ENCODE measurements around the gene XRCC5.

The XRCC5 gene

DNA sequence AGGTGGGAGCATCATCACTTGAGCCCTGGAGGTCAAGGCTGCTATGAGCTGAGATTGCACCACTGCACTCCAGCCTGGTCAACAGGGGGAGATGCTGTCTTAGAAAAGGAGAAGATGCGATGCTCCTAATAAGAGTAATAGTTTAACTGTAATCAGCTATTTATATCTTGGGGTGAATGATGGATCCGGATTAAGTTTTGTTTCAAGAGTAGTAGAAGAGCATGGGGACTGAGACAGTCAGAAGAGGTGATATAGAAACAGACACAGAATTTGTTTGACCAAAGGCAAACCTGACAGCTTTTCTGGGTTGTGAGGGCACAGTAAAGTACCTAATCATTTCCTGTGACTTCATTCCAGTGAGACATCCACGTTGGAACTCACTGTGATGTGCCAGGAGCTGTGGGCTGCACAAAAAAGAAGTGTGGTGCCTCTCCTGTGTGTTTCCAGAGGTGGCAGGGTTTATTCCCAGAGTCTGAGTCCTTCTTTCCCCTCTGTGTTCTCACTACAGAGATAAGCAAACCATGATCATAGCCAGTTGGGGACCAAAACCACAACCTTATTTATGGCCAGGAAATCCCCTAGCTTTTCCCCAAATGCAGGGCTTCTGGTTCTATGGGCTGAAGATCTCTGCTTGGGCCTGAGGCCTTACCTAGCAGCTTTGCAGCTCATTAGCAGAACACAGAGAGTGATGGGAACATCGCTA lies 113.7 kb downstream of the XRCC5 start:
- DNase-seq (ENCODE audit: low read depth in 2 of 3, low spot score in 2 of 3), result no peak

DNA sequence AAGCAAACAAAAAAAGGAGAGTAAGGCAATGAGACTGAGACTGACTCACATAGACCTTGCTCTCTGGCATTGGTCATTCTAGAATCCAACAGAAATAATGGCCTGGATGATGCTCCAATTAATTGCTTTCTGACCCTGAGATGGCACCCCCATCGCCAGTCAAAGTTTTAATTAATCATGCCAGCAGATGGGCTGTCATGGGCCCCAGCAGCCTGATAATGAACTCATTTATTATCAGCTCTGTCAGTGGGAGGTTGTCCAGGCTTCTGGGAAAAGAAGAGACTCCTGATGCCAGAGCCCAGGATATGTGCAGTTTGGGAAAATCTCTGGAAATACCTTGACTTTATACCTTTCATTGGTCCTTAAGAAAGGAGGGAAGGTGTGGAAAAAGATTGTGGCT lies 115.2 kb downstream of the XRCC5 start:
- no peak for DNase-seq (ENCODE audit: low read depth in 2 of 3, low spot score in 2 of 3)

DNA sequence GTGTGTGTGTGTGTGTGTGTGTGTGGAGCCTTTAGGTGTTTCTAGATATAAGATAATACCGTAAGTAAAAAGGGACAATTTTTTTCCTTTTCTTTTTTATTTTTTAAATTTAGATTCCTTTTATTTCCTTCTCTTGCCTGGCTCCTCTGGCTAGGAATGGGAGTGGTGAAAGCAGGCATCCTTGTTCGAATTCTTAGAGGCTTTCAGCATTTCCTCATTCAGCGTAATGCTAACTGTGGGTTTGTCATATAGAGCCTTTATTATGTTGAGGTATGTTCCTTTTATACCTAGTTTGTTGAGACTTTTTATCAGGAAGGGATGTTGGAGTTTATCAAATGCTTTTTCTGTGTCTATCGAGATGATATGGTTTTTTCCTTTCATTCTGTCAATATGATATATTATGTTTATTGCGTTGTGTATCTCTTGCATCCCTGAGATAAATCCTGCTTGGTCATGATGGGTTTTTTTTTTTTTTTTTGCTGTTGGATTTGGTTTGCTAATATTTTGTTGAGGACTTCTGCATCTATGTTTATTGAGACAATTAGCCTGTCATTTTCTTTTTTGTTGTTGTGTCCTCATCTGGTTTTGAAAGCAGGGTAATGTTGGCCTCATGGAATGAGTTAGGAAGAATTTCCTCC lies 120.2 kb downstream of the XRCC5 start:
- DNase-seq (ENCODE audit: low read depth in 2 of 3, low spot score in 2 of 3), result no peak

DNA sequence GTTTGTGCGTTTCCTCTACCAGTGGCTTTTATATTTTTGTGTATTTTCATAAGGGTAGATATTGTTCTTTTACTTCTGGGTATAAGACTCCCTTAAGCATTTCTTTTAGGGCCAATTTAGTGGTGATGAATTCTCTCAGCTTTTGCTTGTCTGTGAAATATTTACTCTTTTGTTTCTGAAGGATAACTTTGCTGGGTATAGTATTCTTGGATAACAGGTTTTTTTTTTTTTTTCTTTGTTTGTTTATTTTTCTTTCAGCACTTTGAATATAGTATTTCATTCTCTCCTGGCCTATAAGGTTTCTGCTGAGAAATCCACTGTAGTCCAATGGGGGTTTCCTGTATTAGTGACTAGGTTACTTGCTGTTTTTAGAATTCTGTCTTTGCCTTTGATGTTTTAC lies 122.7 kb downstream of the XRCC5 start:
- DNase-seq (ENCODE audit: low read depth in 2 of 3, low spot score in 2 of 3), result no peak

DNA sequence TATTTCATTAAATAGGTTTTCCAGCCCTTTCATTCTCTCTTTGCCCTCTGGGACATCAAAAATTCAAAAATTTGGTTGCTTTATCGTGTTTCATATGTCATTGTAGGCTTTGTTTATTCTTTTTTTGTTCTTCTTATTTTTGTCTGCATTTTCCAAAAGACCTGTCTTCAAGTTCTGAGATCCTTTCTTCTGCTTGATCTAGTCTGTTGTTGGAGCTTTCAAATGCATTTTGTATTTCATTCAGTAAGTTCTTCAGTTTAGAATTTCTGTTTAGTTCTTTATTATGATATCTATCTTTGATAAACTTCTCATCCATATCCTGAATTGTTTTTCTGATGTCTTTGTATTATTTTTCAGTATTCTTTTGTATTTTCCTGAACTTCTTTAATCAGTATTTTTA lies 123.6 kb downstream of the XRCC5 start:
- DNase-seq (ENCODE audit: low read depth in 2 of 3, low spot score in 2 of 3), result no peak

DNA sequence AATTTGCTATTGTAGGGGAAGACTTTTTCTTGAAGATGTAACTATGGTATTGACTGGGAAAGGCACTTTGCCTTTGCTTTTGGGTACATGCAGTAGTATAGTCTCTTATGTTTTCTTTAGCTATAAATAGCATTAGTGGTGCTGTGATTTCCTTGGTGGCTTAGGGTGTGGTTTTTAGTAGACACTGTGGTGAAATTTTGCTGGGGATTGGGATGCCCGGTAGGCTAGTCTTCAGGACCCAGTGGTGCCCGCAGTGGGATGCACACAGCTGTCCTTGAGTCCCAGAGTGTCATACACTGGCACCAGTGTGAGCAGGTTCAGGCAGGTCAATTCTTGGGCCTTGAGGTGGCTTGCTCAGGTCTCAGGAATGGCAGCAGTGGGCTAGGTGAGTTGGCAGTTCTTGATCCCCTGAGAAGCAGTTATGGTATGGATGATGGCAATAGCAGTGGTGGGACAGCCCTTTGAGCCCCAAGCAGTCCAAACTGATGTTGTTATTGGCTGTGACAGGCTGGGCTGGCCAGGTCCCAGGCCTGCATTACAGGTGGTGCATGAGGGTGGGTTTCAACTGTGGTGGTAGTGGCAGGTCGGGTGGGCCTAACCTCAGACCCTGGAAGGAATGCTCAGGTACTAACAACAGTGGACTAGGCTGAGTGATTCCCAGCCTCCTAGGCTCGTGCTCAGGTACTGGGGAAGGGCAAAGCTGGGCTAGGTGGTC lies 124.3 kb downstream of the XRCC5 start:
- no peak for DNase-seq (ENCODE audit: low read depth in 2 of 3, low spot score in 2 of 3)

DNA sequence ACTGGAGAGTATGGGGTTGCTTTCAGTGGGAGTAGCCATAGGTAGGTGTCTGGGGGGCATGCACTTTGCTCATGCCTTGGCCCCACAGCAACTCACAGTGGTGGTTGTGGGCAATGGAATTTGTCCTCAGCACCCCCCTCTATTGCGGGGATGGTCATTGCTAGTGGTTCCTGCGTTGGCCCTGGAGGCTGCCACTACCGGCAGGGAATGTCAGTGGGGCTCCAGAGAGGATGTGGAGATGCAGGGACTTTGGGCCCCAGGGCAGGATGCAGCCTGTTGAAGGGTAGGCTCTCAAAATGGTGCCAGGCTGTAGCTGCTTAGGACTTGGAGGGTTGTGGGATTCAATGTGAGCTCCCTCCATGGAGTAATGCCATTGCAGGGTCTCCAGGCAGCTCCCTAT lies 125.0 kb downstream of the XRCC5 start:
- DNase-seq (ENCODE audit: low read depth in 2 of 3, low spot score in 2 of 3), result no peak

DNA sequence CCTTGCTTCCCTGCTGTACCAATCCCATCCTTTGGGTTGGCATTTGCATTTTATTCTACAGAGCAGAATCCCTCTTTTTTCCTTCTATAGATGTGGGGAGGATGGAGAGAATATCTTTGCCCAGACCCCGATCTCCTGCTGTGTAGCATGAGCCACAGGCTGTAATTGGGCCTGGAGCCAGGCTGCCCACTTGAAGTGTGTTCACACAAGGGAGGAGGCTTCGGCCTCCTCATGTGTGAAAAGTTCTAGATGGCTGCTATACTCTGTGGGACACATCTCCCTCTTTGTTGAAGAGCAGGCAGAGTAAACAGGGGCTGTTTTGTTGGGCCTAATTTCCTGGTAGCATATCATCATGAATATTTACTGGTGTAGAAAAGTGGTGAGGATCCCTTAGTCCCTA lies 126.3 kb downstream of the XRCC5 start:
- no peak for DNase-seq (ENCODE audit: low read depth in 2 of 3, low spot score in 2 of 3)

DNA sequence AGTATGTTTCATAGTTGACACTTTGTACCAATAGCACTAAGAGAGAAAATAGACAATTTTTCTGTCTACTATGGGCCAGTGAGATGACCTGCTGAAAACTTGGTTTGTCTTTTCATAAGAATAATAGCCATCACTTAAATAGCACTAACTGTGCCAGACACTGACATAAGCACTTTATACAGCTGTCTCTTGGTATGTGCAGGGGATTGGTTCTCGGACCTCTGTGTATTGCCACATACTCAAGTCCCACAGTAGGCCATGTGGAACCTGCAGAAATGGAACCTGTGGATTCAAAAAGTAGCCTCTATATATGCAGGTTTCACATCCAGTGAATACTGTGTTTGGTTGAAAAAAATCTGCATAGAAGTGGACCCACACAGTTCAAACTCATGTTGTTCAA lies 126.7 kb downstream of the XRCC5 start:
- DNase-seq (ENCODE audit: low read depth in 2 of 3, low spot score in 2 of 3), result no peak

DNA sequence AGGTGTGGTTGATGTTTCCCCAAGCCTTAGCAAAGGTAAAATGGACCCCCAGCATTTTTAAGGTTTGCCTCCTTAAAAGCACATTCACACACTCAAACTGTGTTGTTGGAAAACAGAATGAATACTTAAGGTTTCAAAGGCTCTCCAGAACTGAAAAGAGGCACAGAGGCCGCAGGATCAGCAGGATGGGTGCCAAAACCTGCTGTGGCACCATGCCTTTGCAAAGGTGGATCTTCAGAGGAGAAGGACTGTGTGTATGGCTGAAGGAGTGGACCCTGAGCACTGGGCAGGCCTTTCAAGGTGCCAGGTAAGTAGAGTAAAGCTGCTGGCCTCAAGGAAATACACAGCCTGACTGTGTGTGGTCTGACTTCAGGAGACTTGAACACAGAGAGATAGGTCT lies 127.3 kb downstream of the XRCC5 start:
- no peak for DNase-seq (ENCODE audit: low read depth in 2 of 3, low spot score in 2 of 3)

DNA sequence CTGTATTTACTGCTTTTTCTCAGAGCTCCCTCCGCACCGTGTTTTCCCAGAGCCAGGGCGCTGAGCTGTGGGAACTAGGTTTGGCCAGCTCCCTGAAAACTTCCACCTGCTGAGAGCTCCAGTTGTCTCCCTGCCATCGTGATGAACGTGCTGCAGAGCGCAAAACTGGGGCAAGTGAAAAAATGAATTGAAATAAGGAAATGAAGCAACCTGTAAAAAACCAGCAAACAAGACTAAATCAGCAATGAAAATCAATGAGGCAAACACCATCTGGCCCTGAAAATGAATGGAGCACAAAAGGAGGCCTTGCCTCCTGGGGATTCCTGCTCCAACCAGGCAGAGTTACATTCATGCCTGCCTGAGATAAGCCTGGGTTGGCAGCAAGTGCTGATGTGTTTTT lies 133.2 kb downstream of the XRCC5 start:
- no peak for DNase-seq (ENCODE audit: low read depth in 2 of 3, low spot score in 2 of 3)

DNA sequence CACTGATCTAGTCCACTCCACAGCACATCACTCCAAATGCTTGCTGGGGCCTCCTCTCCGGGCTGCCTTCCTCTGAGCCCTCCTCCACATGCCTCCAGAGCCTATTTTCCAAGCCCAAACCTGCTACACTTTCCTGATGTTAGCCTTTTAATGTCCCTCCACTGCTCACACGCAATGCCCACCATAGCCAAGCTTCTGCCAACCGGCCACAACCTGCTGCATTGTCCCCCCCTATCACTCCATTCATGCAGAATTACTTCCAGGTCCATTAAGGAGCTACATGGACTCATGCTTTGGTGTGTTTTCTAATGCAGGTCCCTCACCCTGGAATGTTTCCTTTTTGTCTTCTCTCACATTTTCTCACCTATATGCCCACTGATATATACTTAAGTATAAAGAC lies 133.9 kb downstream of the XRCC5 start:
- no peak for DNase-seq (ENCODE audit: low read depth in 2 of 3, low spot score in 2 of 3)

DNA sequence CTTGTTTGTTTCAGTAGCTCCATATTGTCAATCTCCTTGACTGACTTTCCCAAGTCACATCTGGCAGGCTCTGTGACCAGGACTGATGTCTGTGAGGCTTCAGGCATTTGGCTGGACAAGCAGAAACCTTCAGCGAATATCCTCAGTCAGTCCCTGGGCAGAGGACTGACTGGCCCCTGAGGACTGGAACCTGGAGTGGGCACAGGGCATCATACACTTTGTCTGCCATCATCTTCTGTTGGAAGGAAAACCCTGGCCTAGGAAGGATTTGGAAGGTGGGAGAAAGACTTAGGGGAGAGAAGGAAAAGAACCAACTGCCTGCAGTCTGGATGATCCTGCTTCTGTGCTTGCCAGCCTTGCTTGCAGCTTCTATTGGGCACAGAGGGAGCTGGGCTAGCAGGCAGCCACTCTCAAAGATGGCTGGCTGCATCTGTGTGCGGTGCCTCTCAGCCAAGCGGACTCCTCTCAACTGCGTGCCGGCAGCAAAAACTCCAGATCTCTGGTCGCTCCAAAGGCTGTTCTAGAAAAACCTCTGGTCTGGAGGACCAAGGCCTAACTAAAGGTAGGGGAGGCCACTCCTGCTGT lies 136.3 kb downstream of the XRCC5 start:
- DNase-seq (ENCODE audit: low read depth in 2 of 3, low spot score in 2 of 3), result no peak

DNA sequence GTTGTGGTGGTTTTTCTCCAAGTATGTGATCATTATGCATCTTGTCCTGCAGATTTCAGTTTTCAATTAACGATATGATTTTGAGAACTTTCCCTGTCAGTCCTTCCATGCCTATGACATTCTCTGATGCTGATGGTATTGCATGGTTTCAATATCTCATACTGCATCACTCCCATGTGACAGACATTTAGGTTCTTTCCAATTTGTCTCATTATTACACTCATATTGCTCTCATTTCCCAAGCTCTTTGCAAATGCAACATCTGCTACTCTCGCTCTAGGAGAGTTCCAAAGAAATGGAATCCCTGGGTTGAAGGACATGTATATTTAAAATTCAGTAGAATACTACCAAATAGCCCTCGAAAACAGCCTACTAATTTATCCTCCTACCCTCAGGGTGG lies 137.6 kb downstream of the XRCC5 start:
- DNase-seq (ENCODE audit: low read depth in 2 of 3, low spot score in 2 of 3), result no peak

Measured in activated CD8-positive, alpha-beta memory T cell treated with anti-CD3 and anti-CD28 coated beads for 48 hours (primary cell).